ENCODE results near the gene PARL.

The PARL gene

GRCh38 chr3:183815563-183815940, 69.1 kb downstream of the PARL start:
- TF ChIP-seq REST (IDR thresholded peaks at IDR 0.05; ENCODE audit: insufficient read depth in 1 of 2, low read depth in 2 of 2, low read length in 2 of 2) (no peak), FOXP2 (optimal IDR thresholded peaks at IDR 0.05; ENCODE audit: borderline replicate concordance, extremely low read depth, extremely low read length, insufficient read depth) (no peak), SIN3A (IDR thresholded peaks at IDR 0.05; ENCODE audit: borderline replicate concordance, insufficient read depth, low read length) (no peak), TAF1 (IDR thresholded peaks at IDR 0.05; ENCODE audit: borderline replicate concordance, insufficient read depth, low read length) (no peak), POLR2AphosphoS5 (IDR thresholded peaks at IDR 0.05; ENCODE audit: low read depth, low read length) (no peak)

GRCh38 chr3:183814240-183814639, 70.4 kb downstream of the PARL start:
- TF ChIP-seq REST (IDR thresholded peaks at IDR 0.05; ENCODE audit: insufficient read depth in 1 of 2, low read depth in 2 of 2, low read length in 2 of 2) (no peak), POLR2AphosphoS5 (IDR thresholded peaks at IDR 0.05; ENCODE audit: low read depth, low read length) (no peak), FOXP2 (optimal IDR thresholded peaks at IDR 0.05; ENCODE audit: borderline replicate concordance, extremely low read depth, extremely low read length, insufficient read depth) (no peak), SIN3A (IDR thresholded peaks at IDR 0.05; ENCODE audit: borderline replicate concordance, insufficient read depth, low read length) (no peak), TAF1 (IDR thresholded peaks at IDR 0.05; ENCODE audit: borderline replicate concordance, insufficient read depth, low read length) (no peak)

- TF ChIP-seq POLR2AphosphoS5 (IDR thresholded peaks at IDR 0.05; ENCODE audit: low read depth, low read length) (no peak), SIN3A (IDR thresholded peaks at IDR 0.05; ENCODE audit: borderline replicate concordance, insufficient read depth, low read length) (no peak), REST (IDR thresholded peaks at IDR 0.05; ENCODE audit: insufficient read depth in 1 of 2, low read depth in 2 of 2, low read length in 2 of 2) (no peak), TAF1 (IDR thresholded peaks at IDR 0.05; ENCODE audit: borderline replicate concordance, insufficient read depth, low read length) (no peak), FOXP2 (optimal IDR thresholded peaks at IDR 0.05; ENCODE audit: borderline replicate concordance, extremely low read depth, extremely low read length, insufficient read depth) (no peak)
Observed at GRCh38 chr3:183812761-183813445, 71.8 kb downstream of the PARL start.

GRCh38 chr3:183811638-183812037, 73.0 kb downstream of the PARL start:
- no peak for TF ChIP-seq TAF1 (IDR thresholded peaks at IDR 0.05; ENCODE audit: borderline replicate concordance, insufficient read depth, low read length)
- TF ChIP-seq SIN3A (IDR thresholded peaks at IDR 0.05; ENCODE audit: borderline replicate concordance, insufficient read depth, low read length) = no peak
- no peak for TF ChIP-seq REST (IDR thresholded peaks at IDR 0.05; ENCODE audit: insufficient read depth in 1 of 2, low read depth in 2 of 2, low read length in 2 of 2)
- no peak for TF ChIP-seq FOXP2 (optimal IDR thresholded peaks at IDR 0.05; ENCODE audit: borderline replicate concordance, extremely low read depth, extremely low read length, insufficient read depth)
- no peak for TF ChIP-seq POLR2AphosphoS5 (IDR thresholded peaks at IDR 0.05; ENCODE audit: low read depth, low read length)
